WTC11 (cell line): ENCODE results near the gene ESRP2. TPM values are rescaled to one million over a fixed set of nuclear protein-coding genes. Genes with fewer than 3 reads are reported as not detected.

Experiments
- ATAC-seq: fragments of 200-7000 bp; cut with Tn5 transposase; 2 replicates; pipeline ENCODE4 v1.10.0; 2021; ENCODE audit warnings: mild to moderate bottlenecking, moderate library complexity
- CTCF ChIA-PET: fragments of 300-600 bp; sonication (Branson Sonifier 250); formaldehyde crosslinking; loops from one replicate; lab custom pipeline; 2021; ENCODE audit warnings: antibody characterized with exemption; lab: Charles Lee
- POLR2A ChIA-PET: fragments of 350-600 bp; sonication (Branson Sonifier 250); formaldehyde crosslinking; loops from one replicate; lab custom pipeline; 2021; ENCODE audit warnings: antibody characterized with exemption; lab: Charles Lee
- DNase-seq: peaks from one replicate; pipeline ENCODE4 v3.0.0; 2021; ENCODE audit warnings: low spot score
- H3K27ac Mint-ChIP-seq: 2 replicates; pipeline ENCODE4 v1.8.0; 2021; ENCODE audit warnings: mixed read lengths
- H3K27me3 Mint-ChIP-seq: 2 replicates; pipeline ENCODE4 v1.8.0; 2021; ENCODE audit warnings: low read depth, mild to moderate bottlenecking, moderate library complexity, mixed read lengths
- H3K36me3 Mint-ChIP-seq: 2 replicates; pipeline ENCODE4 v1.8.0; 2021; ENCODE audit warnings: mixed read lengths
- H3K4me1 Mint-ChIP-seq: 2 replicates; pipeline ENCODE4 v1.8.0; 2022; ENCODE audit warnings: mixed read lengths
- H3K4me3 Mint-ChIP-seq: 2 replicates; pipeline ENCODE4 v1.8.0; 2021; ENCODE audit warnings: mild to moderate bottlenecking, moderate library complexity, mixed read lengths
- H3K9me3 Mint-ChIP-seq: 2 replicates; pipeline ENCODE4 v1.8.0; 2021; ENCODE audit warnings: mixed read lengths
- AFF4 ChIP-seq: sonication (generic); formaldehyde crosslinking; IDR thresholded peaks from 2 replicates; pipeline ENCODE4 v1.8.1; 2023; ENCODE audit warnings: mild to moderate bottlenecking, missing genetic modification reagents, borderline replicate concordance
- ERG ChIP-seq: fragments of 250-450 bp; sonication (Bioruptor Pico); IDR thresholded peaks from 2 replicates; pipeline ENCODE4 v1.8.0; 2021; ENCODE audit warnings: mild to moderate bottlenecking
- ETV6 ChIP-seq: sonication (generic); formaldehyde crosslinking; IDR thresholded peaks from 2 replicates; pipeline ENCODE4 v1.8.1; 2022; ENCODE audit warnings: mild to moderate bottlenecking, missing genetic modification reagents
- FOXJ3 ChIP-seq: sonication (generic); formaldehyde crosslinking; IDR thresholded peaks from 2 replicates; pipeline ENCODE4 v1.9.0; 2021; ENCODE audit warnings: missing genetic modification reagents, mild to moderate bottlenecking, borderline replicate concordance
- FOXK1 ChIP-seq: sonication (generic); formaldehyde crosslinking; IDR thresholded peaks from 2 replicates; pipeline ENCODE4 v1.8.0; 2022; ENCODE audit warnings: mild to moderate bottlenecking, moderate library complexity, missing genetic modification reagents
- GRHL2 ChIP-seq: fragments of 250-450 bp; sonication (Bioruptor Pico); IDR thresholded peaks from 2 replicates; pipeline ENCODE4 v1.8.0; 2022; ENCODE audit warnings: mild to moderate bottlenecking, moderate library complexity; ENCODE audit not compliant: insufficient replicate concordance, severe bottlenecking
- JAZF1 ChIP-seq: fragments of 250-450 bp; sonication (Bioruptor Pico); IDR thresholded peaks from 2 replicates; pipeline ENCODE4 v1.9.0; 2021; ENCODE audit warnings: moderate library complexity, mild to moderate bottlenecking, inconsistent platforms
- MXD4 ChIP-seq: fragments of 250-450 bp; sonication (Bioruptor Pico); IDR thresholded peaks from 2 replicates; pipeline ENCODE4 v1.8.0; 2021; ENCODE audit warnings: mild to moderate bottlenecking, moderate library complexity, borderline replicate concordance
- NR1H2 ChIP-seq: sonication (generic); formaldehyde crosslinking; IDR thresholded peaks from 2 replicates; pipeline ENCODE4 v1.9.0; 2021; ENCODE audit warnings: mild to moderate bottlenecking, moderate library complexity, missing genetic modification reagents
- NR2C2 ChIP-seq: sonication (generic); formaldehyde crosslinking; IDR thresholded peaks from 2 replicates; pipeline ENCODE4 v1.8.0; 2022; ENCODE audit warnings: mild to moderate bottlenecking, missing genetic modification reagents
- OVOL2 ChIP-seq: fragments of 250-450 bp; sonication (Bioruptor Pico); IDR thresholded peaks from 2 replicates; pipeline ENCODE4 v1.9.0; 2021; ENCODE audit warnings: mild to moderate bottlenecking, borderline replicate concordance
- PRRX2 ChIP-seq: fragments of 250-450 bp; sonication (Bioruptor Pico); IDR thresholded peaks from 2 replicates; pipeline ENCODE4 v1.8.0; 2021; ENCODE audit warnings: mild to moderate bottlenecking
- SOX15 ChIP-seq: fragments of 250-450 bp; sonication (Bioruptor Pico); IDR thresholded peaks from 2 replicates; pipeline ENCODE4 v1.9.0; 2021; ENCODE audit warnings: mild to moderate bottlenecking
- ZBTB21 ChIP-seq: sonication (generic); formaldehyde crosslinking; IDR thresholded peaks from 2 replicates; pipeline ENCODE4 v1.8.1; 2023; ENCODE audit warnings: mild to moderate bottlenecking, missing genetic modification reagents, borderline replicate concordance
- ZNF121 ChIP-seq: sonication (generic); formaldehyde crosslinking; IDR thresholded peaks from 2 replicates; pipeline ENCODE4 v1.8.0; 2023; ENCODE audit warnings: missing genetic modification reagents
- ZNF416 ChIP-seq: fragments of 250-450 bp; sonication (Bioruptor Pico); IDR thresholded peaks from 2 replicates; pipeline ENCODE4 v1.9.0; 2021; ENCODE audit warnings: mild to moderate bottlenecking, inconsistent platforms
- ZNF423 ChIP-seq: fragments of 250-450 bp; sonication (Bioruptor Pico); IDR thresholded peaks from 2 replicates; pipeline ENCODE4 v2.1.2; 2022; ENCODE audit warnings: mild to moderate bottlenecking, moderate library complexity
- ZNF425 ChIP-seq: fragments of 250-450 bp; sonication (Bioruptor Pico); conservative IDR thresholded peaks from 2 replicates; pipeline ENCODE4 v1.9.0; 2021; ENCODE audit warnings: mild to moderate bottlenecking
- ZNF512 ChIP-seq: sonication (generic); formaldehyde crosslinking; IDR thresholded peaks from 2 replicates; pipeline ENCODE4 v1.8.1; 2022; ENCODE audit warnings: missing genetic modification reagents, borderline replicate concordance
- total RNA-seq: library from RNA; stranded (reverse); gene quantifications from 3 replicates; pipeline ENCODE4 v1.2.3, GENCODE V29; 2021
- TF ChIP-seq, protein P1 (sequence below): sonication (generic); formaldehyde crosslinking; conservative IDR thresholded peaks from 2 replicates; pipeline ENCODE4 v1.8.1; 2023; ENCODE audit warnings: mild to moderate bottlenecking, low read depth, missing genetic modification reagents, moderate library complexity
- TF ChIP-seq, protein P2 (sequence below): sonication (generic); formaldehyde crosslinking; IDR thresholded peaks from 2 replicates; pipeline ENCODE4 v1.8.0; 2022; ENCODE audit warnings: missing genetic modification reagents

ESRP2 gene
- total RNA-seq, 1 experiment from 2014 or later = 55.0 TPM

GRCh38 chr16:68255712-68256111 lies 19.8 kb upstream of the ESRP2 start:
- POLR2A ChIA-PET = no interaction called here
- Mint-ChIP-seq H3K27me3 (no peaks in the 10 kb centered on the region), H3K36me3 (0 out of 2 replicates have a peak, but pooled peaks cover 4% of the 10 kb centered on the region), H3K27ac (no peak overlapping the region), H3K4me3 (no peak overlapping the region), H3K9me3 (no peaks in the 10 kb centered on the region), H3K4me1 (no peaks in the 10 kb centered on the region)
- TF ChIP-seq ZNF512 (CRISPR knock-in tag) (no peak), ZNF425 (CRISPR knock-in tag) (no peak), AFF4 (CRISPR knock-in tag) (no peak), ZNF121 (no peak)
- TF ChIP-seq, protein P1, sequence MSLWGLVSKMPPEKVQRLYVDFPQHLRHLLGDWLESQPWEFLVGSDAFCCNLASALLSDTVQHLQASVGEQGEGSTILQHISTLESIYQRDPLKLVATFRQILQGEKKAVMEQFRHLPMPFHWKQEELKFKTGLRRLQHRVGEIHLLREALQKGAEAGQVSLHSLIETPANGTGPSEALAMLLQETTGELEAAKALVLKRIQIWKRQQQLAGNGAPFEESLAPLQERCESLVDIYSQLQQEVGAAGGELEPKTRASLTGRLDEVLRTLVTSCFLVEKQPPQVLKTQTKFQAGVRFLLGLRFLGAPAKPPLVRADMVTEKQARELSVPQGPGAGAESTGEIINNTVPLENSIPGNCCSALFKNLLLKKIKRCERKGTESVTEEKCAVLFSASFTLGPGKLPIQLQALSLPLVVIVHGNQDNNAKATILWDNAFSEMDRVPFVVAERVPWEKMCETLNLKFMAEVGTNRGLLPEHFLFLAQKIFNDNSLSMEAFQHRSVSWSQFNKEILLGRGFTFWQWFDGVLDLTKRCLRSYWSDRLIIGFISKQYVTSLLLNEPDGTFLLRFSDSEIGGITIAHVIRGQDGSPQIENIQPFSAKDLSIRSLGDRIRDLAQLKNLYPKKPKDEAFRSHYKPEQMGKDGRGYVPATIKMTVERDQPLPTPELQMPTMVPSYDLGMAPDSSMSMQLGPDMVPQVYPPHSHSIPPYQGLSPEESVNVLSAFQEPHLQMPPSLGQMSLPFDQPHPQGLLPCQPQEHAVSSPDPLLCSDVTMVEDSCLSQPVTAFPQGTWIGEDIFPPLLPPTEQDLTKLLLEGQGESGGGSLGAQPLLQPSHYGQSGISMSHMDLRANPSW = no peak
- DNase-seq (no peak), ATAC-seq (0 out of 2 replicates have a peak, but pooled peaks have one; percentile 23)
- CTCF ChIA-PET = interaction anchor here (1.9 kb wide), 1 partner anchor 8 kb away, joined by 13 read pairs; the partner anchor contains the start of gene SLC7A6

DNA sequence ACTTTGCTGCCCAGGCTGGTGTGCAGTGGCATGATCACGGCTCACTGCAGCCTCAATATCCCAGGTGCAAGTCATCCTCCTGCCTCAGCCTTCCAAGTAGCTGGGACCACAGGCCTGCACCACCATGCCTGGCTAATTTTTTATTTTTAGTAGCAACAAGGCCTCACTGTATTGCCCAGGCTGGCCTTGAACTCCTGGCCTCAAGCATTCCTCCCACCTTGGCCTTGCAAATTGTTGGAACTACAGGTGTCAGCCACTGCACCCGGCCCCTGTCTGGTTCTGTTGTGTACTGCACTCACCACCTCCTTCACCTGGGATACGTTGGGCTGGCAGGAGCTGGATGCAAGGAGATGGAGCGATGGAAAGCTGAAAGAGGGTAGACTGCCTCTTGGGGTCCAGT lies 17.8 kb upstream of the ESRP2 start:
- POLR2A ChIA-PET = no interaction called here
- Mint-ChIP-seq H3K36me3 (0 out of 2 replicates have a peak, but pooled peaks cover 4% of the 10 kb centered on the region), H3K4me3 (no peak overlapping the region), H3K9me3 (no peaks in the 10 kb centered on the region), H3K4me1 (no peaks in the 10 kb centered on the region), H3K27me3 (no peaks in the 10 kb centered on the region), H3K27ac (no peak overlapping the region)
- CTCF ChIA-PET = no interaction called here
- no peak for DNase-seq
- no peak for ATAC-seq
- TF ChIP-seq NR1H2 (CRISPR knock-in tag) (no peak), MXD4 (no peak), ERG (CRISPR knock-in tag) (no peak), ETV6 (CRISPR knock-in tag) (no peak), JAZF1 (CRISPR knock-in tag) (no peak), GRHL2 (CRISPR knock-in tag) (no peak), ZBTB21 (CRISPR knock-in tag) (no peak), FOXK1 (CRISPR knock-in tag) (no peak), NR2C2 (CRISPR knock-in tag) (no peak), ZNF423 (CRISPR knock-in tag) (no peak), FOXJ3 (no peak), ZNF416 (CRISPR knock-in tag) (no peak), OVOL2 (CRISPR knock-in tag) (no peak), PRRX2 (CRISPR knock-in tag) (no peak), SOX15 (no peak)
- TF ChIP-seq, protein P2, sequence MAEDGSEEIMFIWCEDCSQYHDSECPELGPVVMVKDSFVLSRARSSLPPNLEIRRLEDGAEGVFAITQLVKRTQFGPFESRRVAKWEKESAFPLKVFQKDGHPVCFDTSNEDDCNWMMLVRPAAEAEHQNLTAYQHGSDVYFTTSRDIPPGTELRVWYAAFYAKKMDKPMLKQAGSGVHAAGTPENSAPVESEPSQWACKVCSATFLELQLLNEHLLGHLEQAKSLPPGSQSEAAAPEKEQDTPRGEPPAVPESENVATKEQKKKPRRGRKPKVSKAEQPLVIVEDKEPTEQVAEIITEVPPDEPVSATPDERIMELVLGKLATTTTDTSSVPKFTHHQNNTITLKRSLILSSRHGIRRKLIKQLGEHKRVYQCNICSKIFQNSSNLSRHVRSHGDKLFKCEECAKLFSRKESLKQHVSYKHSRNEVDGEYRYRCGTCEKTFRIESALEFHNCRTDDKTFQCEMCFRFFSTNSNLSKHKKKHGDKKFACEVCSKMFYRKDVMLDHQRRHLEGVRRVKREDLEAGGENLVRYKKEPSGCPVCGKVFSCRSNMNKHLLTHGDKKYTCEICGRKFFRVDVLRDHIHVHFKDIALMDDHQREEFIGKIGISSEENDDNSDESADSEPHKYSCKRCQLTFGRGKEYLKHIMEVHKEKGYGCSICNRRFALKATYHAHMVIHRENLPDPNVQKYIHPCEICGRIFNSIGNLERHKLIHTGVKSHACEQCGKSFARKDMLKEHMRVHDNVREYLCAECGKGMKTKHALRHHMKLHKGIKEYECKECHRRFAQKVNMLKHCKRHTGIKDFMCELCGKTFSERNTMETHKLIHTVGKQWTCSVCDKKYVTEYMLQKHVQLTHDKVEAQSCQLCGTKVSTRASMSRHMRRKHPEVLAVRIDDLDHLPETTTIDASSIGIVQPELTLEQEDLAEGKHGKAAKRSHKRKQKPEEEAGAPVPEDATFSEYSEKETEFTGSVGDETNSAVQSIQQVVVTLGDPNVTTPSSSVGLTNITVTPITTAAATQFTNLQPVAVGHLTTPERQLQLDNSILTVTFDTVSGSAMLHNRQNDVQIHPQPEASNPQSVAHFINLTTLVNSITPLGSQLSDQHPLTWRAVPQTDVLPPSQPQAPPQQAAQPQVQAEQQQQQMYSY = no peak
